HG03457 (cell line): Measurements from ENCODE around the gene NELL2.
"Not testable (repeated sequence)": the region's sequence is repeated elsewhere in the genome, so short reads cannot be mapped to it uniquely, and the experiment has no call there.

Experiments used
- ATAC-seq: cut with Tn5 transposase; IDR thresholded peaks from one replicate; pipeline ENCODE4 v1.9.1; 2021; ENCODE audit warnings: moderate number of reproducible peaks; ENCODE audit not compliant: unreplicated experiment

Gene NELL2

GRCh38 chr12:44875954-44876543, at the start of gene NELL2:
NELL2 (minus strand) TSS chr12:44876315; CDS start chr12:44875869, 446 bp downstream.
- ATAC-seq = no peak

DNA sequence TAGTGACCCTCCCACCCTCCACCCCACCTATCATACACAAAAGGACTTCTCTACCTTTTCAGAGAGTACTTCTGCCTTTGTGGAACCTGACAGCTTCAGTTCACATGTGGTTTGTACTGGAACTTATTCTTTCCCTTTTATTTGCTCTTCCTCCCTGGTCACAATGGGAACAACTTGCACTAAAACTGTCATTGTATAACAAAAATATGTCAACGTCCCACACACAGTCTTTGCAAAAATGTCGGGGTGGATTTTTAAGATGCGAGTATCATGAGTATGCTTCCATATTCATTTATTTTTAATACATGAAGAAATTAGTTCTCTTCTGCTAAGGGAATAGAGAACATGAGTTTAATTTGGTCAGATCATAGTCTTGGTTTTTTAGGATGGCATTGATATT, 45.6 kb upstream of the NELL2 start:
- no peak for ATAC-seq

GRCh38 chr12:44917141-44917540, 41.0 kb upstream of the NELL2 start:
- no peak for ATAC-seq

DNA sequence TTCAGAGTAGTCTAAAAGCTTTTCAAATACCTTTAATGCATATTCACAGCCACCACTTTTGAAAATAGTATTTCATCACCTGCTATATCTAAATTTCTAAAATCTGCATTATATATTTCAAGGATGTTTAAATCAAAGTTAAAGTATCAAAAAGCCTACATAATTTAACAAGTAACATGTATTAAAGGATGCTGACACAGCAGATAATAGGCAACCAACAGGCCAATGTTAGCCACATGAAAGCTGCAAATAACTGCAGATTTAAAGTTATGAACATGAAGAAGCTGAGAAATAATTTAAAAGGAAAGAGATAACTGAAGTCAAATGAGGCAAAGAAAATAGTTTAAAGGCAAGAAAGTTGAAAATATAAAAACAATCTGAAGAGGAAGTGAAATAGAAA, 39.8 kb upstream of the NELL2 start:
- no peak for ATAC-seq

- no peak for ATAC-seq
Measured at GRCh38 chr12:44904321-44904720, 28.2 kb upstream of the NELL2 start.

DNA sequence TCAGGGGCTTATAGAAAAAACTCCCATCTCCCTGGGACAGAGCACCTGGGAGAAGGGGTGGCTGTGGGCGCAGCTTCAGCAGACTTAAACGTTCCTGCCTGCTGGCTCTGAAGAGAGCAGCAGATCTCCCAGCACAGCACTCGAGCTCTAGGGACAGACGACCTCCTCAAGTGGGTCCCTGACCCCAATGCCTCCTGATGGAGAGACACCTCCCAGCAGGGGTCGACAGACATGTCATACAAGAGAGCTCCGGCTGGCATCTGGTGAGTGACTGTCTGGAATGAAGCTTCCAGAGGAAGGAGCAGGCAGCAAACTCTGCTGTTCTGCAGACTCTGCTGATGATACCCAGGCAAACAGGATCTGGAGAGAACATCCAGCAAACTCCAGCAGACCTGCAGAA, 22.0 kb upstream of the NELL2 start:
- ATAC-seq = not testable (repeated sequence)

GRCh38 chr12:44889926-44890325, 13.8 kb upstream of the NELL2 start:
- ATAC-seq = no peak

GRCh38 chr12:44889162-44889561, 13.0 kb upstream of the NELL2 start:
- ATAC-seq = no peak

- no peak for ATAC-seq
Measured at GRCh38 chr12:44885902-44886301, 9.8 kb upstream of the NELL2 start.

DNA sequence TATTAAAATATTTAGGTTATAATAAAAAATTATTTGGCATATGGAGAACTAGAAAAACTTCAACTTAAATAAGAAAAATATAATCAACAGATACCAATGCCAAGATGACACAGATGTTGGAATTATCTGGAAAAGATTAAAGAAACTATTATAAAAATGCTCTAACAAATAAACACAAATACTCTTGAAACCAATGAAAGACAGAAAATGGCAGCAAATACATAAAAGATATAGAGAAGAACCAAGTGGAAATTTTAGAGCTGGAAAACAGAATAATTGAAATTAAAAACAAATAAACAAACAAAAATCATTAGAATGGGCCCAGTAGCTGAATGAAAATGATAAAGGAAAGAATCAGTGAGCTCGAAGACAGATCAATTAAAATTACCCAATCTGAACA, 5.1 kb upstream of the NELL2 start:
- no peak for ATAC-seq

DNA sequence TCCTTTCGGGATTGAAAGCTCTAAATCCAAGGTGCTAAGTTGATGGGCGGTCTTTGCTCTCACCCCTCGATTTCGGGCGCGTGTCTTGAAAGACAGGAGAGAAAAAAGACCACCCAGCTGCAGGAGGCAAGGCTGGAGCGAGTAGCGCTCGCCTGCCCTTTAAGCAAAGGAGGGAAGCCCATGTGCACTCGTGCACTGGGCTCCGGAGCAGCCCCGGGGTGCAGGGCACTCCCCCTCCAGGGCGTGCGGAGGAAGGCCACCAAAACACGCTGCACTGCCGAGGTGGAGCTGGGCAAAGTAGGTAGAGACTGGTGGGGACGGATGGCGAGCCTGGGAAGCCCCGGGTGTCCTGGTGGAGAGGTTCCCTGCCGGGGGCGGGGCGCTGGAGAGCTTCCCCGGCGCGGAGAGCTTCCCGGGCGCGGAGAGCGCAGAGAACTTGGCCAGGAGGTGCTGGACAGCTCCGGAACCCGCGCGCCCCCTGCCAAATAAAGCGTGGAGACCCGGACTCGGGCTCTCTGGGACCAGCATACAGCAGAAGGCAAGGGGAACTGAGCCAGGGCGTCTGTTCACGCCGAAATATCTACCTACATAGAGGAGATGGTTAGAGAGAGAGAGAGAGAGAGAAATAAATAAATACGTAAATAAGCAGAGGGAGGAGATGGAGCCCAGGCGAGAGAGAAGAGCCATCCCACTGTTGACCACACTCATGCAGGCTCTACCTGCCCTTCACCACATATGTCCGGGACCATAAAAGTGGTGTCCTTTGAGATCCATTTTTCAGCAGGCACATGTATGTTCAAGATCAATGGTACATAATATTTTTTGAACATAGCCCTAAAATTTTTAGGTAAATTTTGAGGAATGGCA, 662 bp upstream of the NELL2 start:
- no peak for ATAC-seq

DNA sequence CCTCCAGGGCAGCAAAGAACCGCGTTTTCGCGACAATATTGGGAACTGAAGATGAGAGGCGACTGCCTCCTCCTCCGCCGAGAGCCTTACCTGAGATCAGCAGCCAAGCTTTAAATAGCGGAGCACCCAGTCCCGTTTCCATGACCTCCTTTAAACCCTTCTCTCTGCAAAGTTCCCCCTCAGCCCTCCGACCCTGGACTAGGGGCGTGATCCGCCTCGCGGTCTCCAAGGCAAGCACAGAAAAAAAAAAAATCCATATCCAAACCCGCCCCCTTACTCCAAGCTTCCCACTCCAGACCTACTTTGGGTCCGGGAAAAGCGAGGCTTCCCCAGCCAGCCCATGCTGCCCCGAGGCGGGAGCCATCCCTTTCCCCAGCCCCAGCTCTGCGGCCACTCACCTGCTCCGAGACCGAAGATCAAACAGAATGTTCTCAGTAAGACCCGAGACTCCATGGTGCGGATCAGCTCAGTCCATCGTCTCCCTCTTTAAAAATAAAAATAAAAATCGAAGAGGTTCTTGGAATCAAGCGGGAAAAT, 630 bp downstream of the NELL2 start:
- ATAC-seq = no peak

- no peak for ATAC-seq
Measured at GRCh38 chr12:44874981-44875416, 1.1 kb downstream of the NELL2 start.

- no peak for ATAC-seq
Measured at GRCh38 chr12:44873898-44874297, 2.2 kb downstream of the NELL2 start.

DNA sequence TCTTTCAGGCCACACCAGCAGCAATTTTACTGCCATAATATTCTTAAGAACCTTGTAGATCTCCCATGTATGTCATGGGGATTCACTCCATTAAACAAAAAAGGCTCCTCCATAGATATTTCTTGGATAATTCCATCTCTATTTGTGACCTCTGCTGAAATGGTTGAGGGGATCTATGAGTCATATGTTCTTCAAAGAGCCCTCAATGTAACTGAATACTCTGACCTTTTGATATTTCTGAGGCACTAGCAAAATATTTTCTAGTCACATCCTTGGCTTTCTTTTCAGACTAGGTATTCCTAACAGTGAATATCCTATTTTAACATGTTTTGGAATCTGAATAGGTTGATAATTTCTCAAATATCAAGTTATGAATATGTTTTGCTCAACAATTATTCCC, 6.6 kb downstream of the NELL2 start:
- ATAC-seq = no peak

DNA sequence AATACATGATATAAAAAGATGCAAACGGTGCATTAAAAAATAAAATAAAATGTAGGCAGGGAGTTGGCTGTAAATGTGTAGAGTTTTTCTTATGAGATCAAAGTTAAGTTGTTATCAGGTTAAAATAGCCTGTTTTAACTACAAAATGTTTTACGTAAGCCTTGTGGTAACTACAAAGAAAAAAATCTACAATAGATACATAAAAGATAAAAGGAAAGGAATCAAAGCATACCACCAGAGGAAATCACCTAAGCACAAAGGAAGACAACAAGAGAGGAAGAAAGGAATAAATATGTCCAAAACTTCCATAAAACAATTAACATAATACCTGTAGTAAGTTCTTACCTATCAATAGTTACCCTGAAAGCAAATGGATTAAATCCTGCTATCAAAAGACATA, 12.2 kb downstream of the NELL2 start:
- ATAC-seq = no peak

DNA sequence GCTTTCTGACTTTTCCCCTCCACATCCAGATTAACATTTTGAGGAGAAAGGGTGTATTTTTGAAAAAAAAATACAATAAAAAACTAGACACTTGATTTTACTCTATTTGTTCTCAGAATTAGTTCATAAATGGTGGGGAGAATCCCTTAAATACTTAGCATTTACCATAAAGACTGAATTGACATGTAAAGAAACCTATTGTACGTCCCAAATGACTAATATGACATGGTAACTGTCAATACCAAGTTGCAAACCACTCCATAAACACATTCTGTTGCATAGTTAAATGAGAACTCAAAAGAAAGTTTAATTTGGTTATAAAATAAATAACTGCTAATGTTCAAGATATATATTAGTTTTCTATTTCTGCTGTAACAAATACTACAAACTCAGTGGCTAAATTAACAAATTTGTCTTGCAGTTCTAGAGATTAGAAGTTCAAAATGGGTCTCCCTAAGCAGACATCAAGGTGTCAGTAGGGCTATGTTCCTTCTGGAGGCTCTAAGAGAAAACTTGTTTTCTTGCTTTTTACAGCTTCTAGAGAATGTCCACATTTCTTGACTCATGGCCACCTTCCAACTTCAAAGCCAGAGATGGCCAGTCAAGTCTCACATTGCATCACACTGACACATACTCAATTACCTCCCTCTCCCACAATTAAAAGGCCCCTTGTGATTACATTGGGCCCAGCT, 16.0 kb downstream of the NELL2 start:
- ATAC-seq = no peak

- ATAC-seq = no peak
Measured at GRCh38 chr12:44858226-44858855, 17.8 kb downstream of the NELL2 start.

DNA sequence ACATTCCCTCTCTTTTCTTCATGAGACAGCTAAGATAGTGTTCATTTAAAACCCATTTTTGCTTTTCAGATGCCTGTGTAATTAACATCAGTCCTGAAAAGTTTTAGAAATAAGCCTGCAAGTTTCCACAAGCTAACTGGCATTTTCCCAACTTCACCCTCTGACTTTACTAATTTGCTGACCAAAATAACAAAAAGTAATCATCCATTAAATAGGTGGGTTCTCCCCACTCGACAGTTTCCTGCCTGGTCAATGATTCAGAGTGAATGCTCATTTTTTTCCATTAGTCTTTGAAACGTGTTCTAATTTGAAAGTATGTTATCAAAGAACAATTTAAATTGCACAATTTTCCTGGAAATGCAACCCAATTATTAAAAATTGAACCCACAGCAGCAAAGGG, 23.6 kb downstream of the NELL2 start:
- no peak for ATAC-seq

DNA sequence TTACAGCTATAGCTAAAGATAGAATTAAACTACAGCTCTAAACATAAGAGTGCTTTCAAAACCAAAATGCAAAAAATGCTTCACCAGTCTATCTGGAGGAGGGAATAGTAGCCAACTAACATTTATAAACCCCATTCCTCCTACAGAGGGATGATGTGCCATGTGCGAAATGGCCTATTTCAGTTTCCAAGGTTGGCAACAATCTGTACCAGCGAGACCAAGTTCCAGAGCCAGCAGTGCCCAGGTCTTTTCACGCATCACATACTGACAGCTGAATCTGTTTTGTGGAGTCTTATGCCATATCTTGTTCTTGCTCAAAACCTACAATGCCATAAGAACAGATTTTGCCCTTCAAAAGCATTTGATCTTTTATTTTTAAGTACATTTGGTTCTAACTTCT, 24.5 kb downstream of the NELL2 start:
- no peak for ATAC-seq

DNA sequence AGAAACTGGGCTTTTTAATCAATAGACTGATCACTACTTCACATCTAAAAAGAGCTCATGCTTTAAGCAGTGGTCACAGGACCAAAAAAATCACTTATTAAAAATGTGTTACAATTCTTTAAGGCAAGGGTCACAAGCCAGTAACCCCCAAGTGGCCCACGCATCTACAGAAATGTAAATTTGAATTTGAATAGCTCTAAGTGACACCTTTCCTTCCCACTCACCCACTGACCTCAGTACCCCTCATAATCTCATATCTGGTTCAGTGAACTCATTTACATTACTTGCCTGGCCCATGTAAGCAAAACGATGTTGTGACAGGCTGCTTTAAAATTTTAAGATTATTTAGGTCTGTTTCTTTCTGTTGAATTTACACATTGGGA, 27.4 kb downstream of the NELL2 start:
- no peak for ATAC-seq
